ENCODE data around the gene TRIM8.

Gene TRIM8

GRCh38 chr10:102633287-102633686 is 11.0 kb upstream of the TRIM8 start:
- DNase-seq, result no peak

- no peak for DNase-seq
These were observed 10.4 kb upstream of the TRIM8 start for GRCh38 chr10:102633848-102634247.

GRCh38 chr10:102634686-102635085 is 9.6 kb upstream of the TRIM8 start:
- DNase-seq, result no peak

- no peak for DNase-seq
These were observed 8.9 kb upstream of the TRIM8 start for GRCh38 chr10:102635377-102635776.

GRCh38 chr10:102639537-102639936 is 4.7 kb upstream of the TRIM8 start:
- no peak for DNase-seq

GRCh38 chr10:102641402-102641801 is 2.9 kb upstream of the TRIM8 start:
- peak in 1 of 2 experiments; percentile 32 for DNase-seq

- DNase-seq, result peak; percentile 96 to 97
These were observed 2.2 kb upstream of the TRIM8 start for GRCh38 chr10:102641880-102642735.

GRCh38 chr10:102642736-102643335 is 1.4 kb upstream of the TRIM8 start:
- no peak for DNase-seq

- DNase-seq, result peak; percentile 38 to 48
These were observed 778 bp upstream of the TRIM8 start for GRCh38 chr10:102643336-102644065.

GRCh38 chr10:102644646-102645387 is 538 bp downstream of the TRIM8 start:
- peak; percentile 92 to 93 for DNase-seq

- peak; percentile 22 to 70 for DNase-seq
These were observed 1.1 kb downstream of the TRIM8 start for GRCh38 chr10:102645388-102645740.

GRCh38 chr10:102645741-102646609 is 1.7 kb downstream of the TRIM8 start:
- peak in 1 of 2 experiments; percentile 11 for DNase-seq

GRCh38 chr10:102646610-102647442 is 2.5 kb downstream of the TRIM8 start:
- DNase-seq, result no peak

GRCh38 chr10:102647443-102648268 is 3.4 kb downstream of the TRIM8 start:
- DNase-seq, result no peak

GRCh38 chr10:102648269-102648888 is 4.1 kb downstream of the TRIM8 start:
- no peak for DNase-seq

GRCh38 chr10:102648889-102649796 is 4.9 kb downstream of the TRIM8 start:
- no peak for DNase-seq

- no peak for DNase-seq
These were observed 5.7 kb downstream of the TRIM8 start for GRCh38 chr10:102649797-102650654.

Measured in SHP77 (cell line).